HepG2 (cell line): ENCODE data around the gene ARHGDIA. TPM values are rescaled to one million over a fixed set of nuclear protein-coding genes. Genes with fewer than 3 reads are reported as not detected.

Source experiments
- CREBL2 ChIP-seq: sonication (generic); formaldehyde crosslinking; IDR thresholded peaks from 2 replicates; pipeline ENCODE4 v1.8.1; 2023; ENCODE audit warnings: missing genetic modification reagents, mild to moderate bottlenecking, borderline replicate concordance
- FUBP1 ChIP-seq: sonication (generic); formaldehyde crosslinking; IDR thresholded peaks from 2 replicates; pipeline ENCODE4 v1.5.1; 2020; ENCODE audit warnings: missing genetic modification reagents, mild to moderate bottlenecking, borderline replicate concordance
- KLF16 ChIP-seq, 2 experiments: sonication (generic) in 1 of 2; formaldehyde crosslinking in 1 of 2; IDR thresholded peaks; 2 replicates each; pipeline versions ENCODE4 v1.6.1 to v1.8.0; 2016 to 2023; ENCODE audit warnings: missing genetic modification reagents in 2 of 2, missing compliant biosample characterization in 1 of 2
- MLX ChIP-seq: IDR thresholded peaks from 2 replicates; pipeline ENCODE4 v1.6.1; 2016
- NCOR1 ChIP-seq: fragments of 200-600 bp; sonication (generic); IDR thresholded peaks from 2 replicates; pipeline ENCODE4 v1.7.0; 2017; ENCODE audit warnings: antibody characterized with exemption, low read length, borderline replicate concordance
- NR2F6 ChIP-seq, 2 experiments: IDR thresholded peaks; 2 replicates each; pipeline ENCODE4 v1.6.1; 2016; ENCODE audit warnings: antibody characterized with exemption in 1 of 2, mild to moderate bottlenecking in 1 of 2
- PAWR ChIP-seq: sonication (generic); formaldehyde crosslinking; IDR thresholded peaks from 2 replicates; pipeline ENCODE4 v1.4.0; 2020; ENCODE audit warnings: missing genetic modification reagents, mild to moderate bottlenecking, borderline replicate concordance
- RFXANK ChIP-seq: IDR thresholded peaks from 2 replicates; pipeline ENCODE4 v1.6.1; 2016
- SNAI1 ChIP-seq: sonication (generic); formaldehyde crosslinking; IDR thresholded peaks from 2 replicates; pipeline ENCODE4 v1.5.0; 2020; ENCODE audit warnings: mild to moderate bottlenecking, missing genetic modification reagents, borderline replicate concordance
- SNAPC2 ChIP-seq: sonication (generic); formaldehyde crosslinking; IDR thresholded peaks from 2 replicates; pipeline ENCODE4 v1.8.1; 2022; ENCODE audit warnings: mild to moderate bottlenecking, missing genetic modification reagents
- ZBTB10 ChIP-seq: sonication (generic); formaldehyde crosslinking; IDR thresholded peaks from 2 replicates; pipeline ENCODE4 v1.4.0; 2020; ENCODE audit warnings: missing genetic modification reagents, borderline replicate concordance
- ZNF101 ChIP-seq: sonication (generic); formaldehyde crosslinking; IDR thresholded peaks from 2 replicates; pipeline ENCODE4 v1.4.0; 2020; ENCODE audit warnings: mild to moderate bottlenecking, low read depth, missing genetic modification reagents, borderline replicate concordance
- ZNF414 ChIP-seq: sonication (generic); formaldehyde crosslinking; IDR thresholded peaks from 2 replicates; pipeline ENCODE4 v1.5.0; 2020; ENCODE audit warnings: missing genetic modification reagents
- ZNF430 ChIP-seq: sonication (generic); formaldehyde crosslinking; IDR thresholded peaks from 2 replicates; pipeline ENCODE4 v1.9.0; 2021; ENCODE audit warnings: mild to moderate bottlenecking, missing genetic modification reagents
- ZNF543 ChIP-seq: sonication (generic); formaldehyde crosslinking; IDR thresholded peaks from 2 replicates; pipeline ENCODE4 v1.4.0; 2020; ENCODE audit warnings: mild to moderate bottlenecking, missing genetic modification reagents
- ZNF687 ChIP-seq: sonication (generic); formaldehyde crosslinking; IDR thresholded peaks from 2 replicates; pipeline ENCODE4 v1.5.1; 2020; ENCODE audit warnings: mild to moderate bottlenecking, missing genetic modification reagents, moderate library complexity
- ZNF761 ChIP-seq: sonication (generic); formaldehyde crosslinking; conservative IDR thresholded peaks from 2 replicates; pipeline ENCODE4 v1.4.0; 2020; ENCODE audit warnings: mild to moderate bottlenecking, missing genetic modification reagents
- polyA plus RNA-seq, 8 experiments: library from polyadenylated mRNA; depleted of rRNA in 3 of 8; stranded (reverse) in 7 of 8; unstranded in 1 of 8; fragments of >200 nt; fragmentation: Illumina TruSeq in 4 of 8; extraction: Trizol in 4 of 8; gene quantifications; 2 replicates each; pipeline versions ENCODE4 v1.2.1 to v1.2.3, GENCODE V29; 2011 to 2016; ENCODE audit warnings: low read depth in 4 of 8, missing spikeins in 1 of 8, mixed read lengths in 1 of 8; ENCODE audit not compliant: insufficient read depth in 1 of 8
- total RNA-seq, 5 experiments: library from RNA; depleted of rRNA; stranded (reverse); fragments of >200 nt; fragmentation: Illumina TruSeq; extraction: Trizol; gene quantifications; 2 replicates each; pipeline ENCODE4 v1.2.3, GENCODE V29; 2016; ENCODE audit warnings: low read depth in 1 of 5

The ARHGDIA gene
- total and polyA plus RNA-seq, 2 of the 13 experiments (the other 11 are each of a cell fraction or from before 2014, with no cell fraction given), result 40.0 to 64.0 TPM

GRCh38 chr17:81833921-81834830 is 37.0 kb downstream of the ARHGDIA start (continued):
- TF ChIP-seq MLX (CRISPR knock-in tag) (no peak), CREBL2 (no peak), ZNF761 (CRISPR knock-in tag) (no peak), SNAPC2 (CRISPR knock-in tag) (no peak), SNAI1 (CRISPR knock-in tag) (peak; percentile 80; the same call in 1 of the 2 replicates), ZNF414 (CRISPR knock-in tag) (0 out of 2 replicates have a peak, but pooled peaks have one; percentile 76), FUBP1 (CRISPR knock-in tag) (no peak), ZBTB10 (CRISPR knock-in tag) (peak; percentile 92), KLF16 (CRISPR knock-in tag; IDR thresholded peaks at IDR 0.05) (no peak), ZNF430 (CRISPR knock-in tag) (no peak), ZNF543 (CRISPR knock-in tag) (no peak), NCOR1 (peak; percentile 16; the same call in 1 of the 2 replicates), RFXANK (CRISPR knock-in tag) (no peak), PAWR (CRISPR knock-in tag) (peak; percentile 14; the same call in 1 of the 2 replicates), ZNF101 (CRISPR knock-in tag) (no peak), NR2F6 (IDR thresholded peaks at IDR 0.05) (no peak), NR2F6 (CRISPR knock-in tag; IDR thresholded peaks at IDR 0.05) (no peak), ZNF687 (CRISPR knock-in tag) (no peak; the same call in 1 of the 2 replicates)
